PC-9 (cell line): ENCODE measurements around the gene TAS2R50. TPM values are rescaled to one million over a fixed set of nuclear protein-coding genes. Genes with fewer than 3 reads are reported as not detected.

Experiments
- BruUV-seq: library from RNA; stranded (reverse); fragments of 400-500 nt; replicated peaks from 2 replicates; lab custom pipeline; 2021; lab: Mats Ljungman, UMichigan
- CTCF ChIA-PET: fragments of 300-600 bp; sonication (Branson Sonifier 250); formaldehyde crosslinking; loops from one replicate; lab custom pipeline; 2022; ENCODE audit warnings: antibody characterized with exemption; lab: Charles Lee
- POLR2A ChIA-PET: fragments of 300-600 bp; sonication (Branson Sonifier 250); formaldehyde crosslinking; loops from one replicate; lab custom pipeline; 2022; ENCODE audit warnings: antibody characterized with exemption; ENCODE audit not compliant: unreplicated experiment; lab: Charles Lee
- DNase-seq, 2 experiments: peaks; one replicate each; pipeline versions ENCODE4 v3.0.0 to v3.0.0-alpha.2; 2015 to 2022; ENCODE audit warnings: mixed read lengths in 1 of 2
- H2AFZ ChIP-seq: fragments of 200-600 bp; sonication (generic); 2 replicates; pipeline ENCODE4 v1.8.1; 2017; ENCODE audit warnings: antibody characterized with exemption
- H3F3A ChIP-seq: fragments of 200-600 bp; sonication (generic); 2 replicates; pipeline ENCODE4 v1.8.1; 2017; ENCODE audit warnings: antibody characterized with exemption, mild to moderate bottlenecking, low read depth; ENCODE audit not compliant: insufficient read depth
- H3K27ac ChIP-seq: fragments of 200-600 bp; sonication (generic); 2 replicates; pipeline ENCODE4 v1.6.1; 2016; ENCODE audit warnings: mixed run types
- H3K27me3 ChIP-seq: fragments of 200-600 bp; sonication (generic); 2 replicates; pipeline ENCODE4 v1.6.1; 2016; ENCODE audit warnings: low read depth, mixed run types; ENCODE audit not compliant: insufficient read depth
- H3K36me3 ChIP-seq: fragments of 200-600 bp; sonication (generic); 2 replicates; pipeline ENCODE4 v1.6.1; 2016; ENCODE audit warnings: low read depth, mixed run types
- H3K4me1 ChIP-seq: fragments of 200-600 bp; sonication (generic); replicated peaks from 2 replicates; pipeline ENCODE4 v1.6.1; 2016; ENCODE audit warnings: mixed run types; ENCODE audit not compliant: insufficient read depth
- H3K4me2 ChIP-seq: fragments of 200-600 bp; sonication (generic); 2 replicates; pipeline ENCODE4 v1.6.1; 2017; ENCODE audit warnings: mixed run types
- H3K4me3 ChIP-seq: fragments of 200-600 bp; sonication (generic); 2 replicates; pipeline ENCODE4 v1.6.1; 2016; ENCODE audit warnings: mixed run types
- H3K79me2 ChIP-seq: fragments of 200-600 bp; sonication (generic); 2 replicates; pipeline ENCODE4 v1.6.1; 2017; ENCODE audit warnings: low read depth, mixed run types
- H3K9me2 ChIP-seq: fragments of 200-600 bp; sonication (generic); 2 replicates; pipeline ENCODE4 v1.8.1; 2017; ENCODE audit warnings: mild to moderate bottlenecking; ENCODE audit not compliant: insufficient read depth
- H3K9me3 ChIP-seq: fragments of 200-600 bp; sonication (generic); 2 replicates; pipeline ENCODE4 v1.8.1; 2016; ENCODE audit warnings: low read depth; ENCODE audit not compliant: insufficient read depth
- H4K20me1 ChIP-seq: fragments of 200-600 bp; sonication (generic); 2 replicates; pipeline ENCODE4 v1.8.1; 2017; ENCODE audit not compliant: insufficient read depth
- EZH2 ChIP-seq: fragments of 200-600 bp; sonication (generic); IDR thresholded peaks from 2 replicates; pipeline ENCODE4 v1.8.0; 2017; ENCODE audit warnings: antibody characterized with exemption, low read depth
- intact Hi-C: fragments of 100-400 bp; cut with micrococcal nuclease; formaldehyde crosslinking; loops from one replicate; pipeline ENCODE4 v1.10.0; 2022; ENCODE audit not compliant: unreplicated experiment
- total RNA-seq: library from RNA; stranded (reverse); gene quantifications from 2 replicates; pipeline ENCODE4 v1.2.3, GENCODE V29; 2021
- TF ChIP-seq, protein P1 (sequence below): fragments of 200-600 bp; sonication (generic); conservative IDR thresholded peaks from 2 replicates; pipeline ENCODE4 v1.6.1; 2017; ENCODE audit warnings: mixed run types, antibody characterized with exemption, mild to moderate bottlenecking, moderate library complexity

TAS2R50 gene
- total RNA-seq, 1 experiment from 2014 or later: 2.3 TPM

DNA sequence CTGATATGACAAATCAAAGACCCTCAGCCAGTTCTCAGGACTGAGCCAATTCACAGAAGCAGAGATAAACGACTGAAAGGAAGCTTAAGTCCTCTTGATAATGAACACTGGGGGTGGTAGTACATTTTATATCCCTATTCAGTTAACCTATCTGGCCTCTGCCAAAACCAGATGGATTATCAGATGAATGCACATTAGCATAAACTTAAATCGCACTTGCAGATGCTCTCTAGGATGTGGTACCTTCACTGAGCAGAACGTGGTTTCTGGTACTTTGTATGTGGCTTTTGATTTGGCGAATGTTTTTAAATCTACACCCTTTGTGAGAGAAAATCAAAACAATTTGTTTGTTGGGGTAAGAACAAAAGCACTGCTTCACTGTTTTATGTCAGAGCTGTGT is 26.5 kb downstream of the TAS2R50 start:
- no peaks in the 10 kb centered on the region for H3K4me1 ChIP-seq
- H3K36me3 ChIP-seq: no peaks in the 10 kb centered on the region
- H4K20me1 ChIP-seq: no peaks in the 10 kb centered on the region; the same call in 1 of the 2 replicates
- no peaks in the 10 kb centered on the region for H3K9me2 ChIP-seq
- no peak overlapping the region for H3K4me2 ChIP-seq
- TF ChIP-seq EZH2: no peak
- TF ChIP-seq, protein P1, sequence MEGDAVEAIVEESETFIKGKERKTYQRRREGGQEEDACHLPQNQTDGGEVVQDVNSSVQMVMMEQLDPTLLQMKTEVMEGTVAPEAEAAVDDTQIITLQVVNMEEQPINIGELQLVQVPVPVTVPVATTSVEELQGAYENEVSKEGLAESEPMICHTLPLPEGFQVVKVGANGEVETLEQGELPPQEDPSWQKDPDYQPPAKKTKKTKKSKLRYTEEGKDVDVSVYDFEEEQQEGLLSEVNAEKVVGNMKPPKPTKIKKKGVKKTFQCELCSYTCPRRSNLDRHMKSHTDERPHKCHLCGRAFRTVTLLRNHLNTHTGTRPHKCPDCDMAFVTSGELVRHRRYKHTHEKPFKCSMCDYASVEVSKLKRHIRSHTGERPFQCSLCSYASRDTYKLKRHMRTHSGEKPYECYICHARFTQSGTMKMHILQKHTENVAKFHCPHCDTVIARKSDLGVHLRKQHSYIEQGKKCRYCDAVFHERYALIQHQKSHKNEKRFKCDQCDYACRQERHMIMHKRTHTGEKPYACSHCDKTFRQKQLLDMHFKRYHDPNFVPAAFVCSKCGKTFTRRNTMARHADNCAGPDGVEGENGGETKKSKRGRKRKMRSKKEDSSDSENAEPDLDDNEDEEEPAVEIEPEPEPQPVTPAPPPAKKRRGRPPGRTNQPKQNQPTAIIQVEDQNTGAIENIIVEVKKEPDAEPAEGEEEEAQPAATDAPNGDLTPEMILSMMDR: no peak
- H3K27me3 ChIP-seq: no peaks in the 10 kb centered on the region
- no peaks in the 10 kb centered on the region for H3K9me3 ChIP-seq
- no peak overlapping the region for H3K4me3 ChIP-seq
- H3F3A ChIP-seq: no peaks in the 10 kb centered on the region
- H3K79me2 ChIP-seq: no peaks in the 10 kb centered on the region
- DNase-seq: no peak
- no peak overlapping the region for H3K27ac ChIP-seq
- no TSS peak for BruUV-seq
- POLR2A ChIA-PET: no interaction called here
- H2AFZ ChIP-seq: no peak overlapping the region
- CTCF ChIA-PET: no interaction called here
- intact Hi-C loops: no loop called here

- H4K20me1 ChIP-seq: no peaks in the 10 kb centered on the region; the same call in 1 of the 2 replicates
- no peaks in the 10 kb centered on the region for H3K27me3 ChIP-seq
- no peak overlapping the region for H2AFZ ChIP-seq
- H3K4me2 ChIP-seq: no peak overlapping the region
- H3K4me3 ChIP-seq: no peak overlapping the region
- H3F3A ChIP-seq: no peaks in the 10 kb centered on the region
- intact Hi-C loops: no loop called here
- no peak for TF ChIP-seq EZH2
- TF ChIP-seq, protein P1: no peak
- ChIA-PET POLR2A (no interaction called here), CTCF (no interaction called here)
- no peak for DNase-seq
- BruUV-seq: no TSS peak
- H3K79me2 ChIP-seq: no peaks in the 10 kb centered on the region
- H3K9me3 ChIP-seq: no peaks in the 10 kb centered on the region
- H3K9me2 ChIP-seq: no peaks in the 10 kb centered on the region
- H3K4me1 ChIP-seq: no peaks in the 10 kb centered on the region
- no peak overlapping the region for H3K27ac ChIP-seq
- no peaks in the 10 kb centered on the region for H3K36me3 ChIP-seq
Observed at GRCh38 chr12:10959804-10960203, 26.9 kb downstream of the TAS2R50 start.

DNA sequence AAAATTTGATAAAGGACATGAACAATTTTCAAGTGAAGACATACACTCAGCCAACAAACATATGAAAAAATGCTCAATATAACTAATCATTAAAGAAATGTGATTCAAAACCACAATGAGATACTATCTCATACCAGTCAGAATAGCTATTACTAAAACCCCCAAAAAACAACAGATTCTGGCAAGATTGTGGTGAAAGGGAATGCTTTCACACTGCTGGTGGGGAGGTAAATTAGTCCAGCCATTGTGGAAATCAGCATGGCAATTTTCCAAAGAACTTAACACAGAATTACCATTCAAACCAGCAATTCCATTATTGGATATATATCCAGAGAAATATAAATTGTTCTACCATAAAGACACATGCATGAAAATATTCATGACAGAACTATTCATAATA is 29.0 kb downstream of the TAS2R50 start:
- POLR2A ChIA-PET: no interaction called here
- no peak overlapping the region for H3K27ac ChIP-seq
- H3K27me3 ChIP-seq: no peaks in the 10 kb centered on the region
- CTCF ChIA-PET: interaction anchor here (0.6 kb wide), 1 partner anchor 12 kb away, joined by 3 read pairs; no protein-coding TSS in a partner anchor
- no peaks in the 10 kb centered on the region for H3K9me2 ChIP-seq
- H3K36me3 ChIP-seq: no peaks in the 10 kb centered on the region
- no peaks in the 10 kb centered on the region for H3K9me3 ChIP-seq
- intact Hi-C loops: no loop called here
- H2AFZ ChIP-seq: no peak overlapping the region
- TF ChIP-seq, protein P1: no peak
- no peak for TF ChIP-seq EZH2
- H4K20me1 ChIP-seq: no peaks in the 10 kb centered on the region
- no peaks in the 10 kb centered on the region for H3K79me2 ChIP-seq
- H3F3A ChIP-seq: no peaks in the 10 kb centered on the region
- no peak overlapping the region for H3K4me2 ChIP-seq
- no peak for DNase-seq
- BruUV-seq: no TSS peak
- H3K4me3 ChIP-seq: no peak overlapping the region
- no peaks in the 10 kb centered on the region for H3K4me1 ChIP-seq
